HG03432 (cell line): ENCODE results near the gene UBA7.
"Not testable (repeated sequence)": the region's sequence is repeated elsewhere in the genome, so short reads cannot be mapped to it uniquely, and the experiment has no call there.

Source experiments
- ATAC-seq: cut with Tn5 transposase; IDR thresholded peaks from one replicate; pipeline ENCODE4 v1.9.1; 2021; ENCODE audit warnings: mild to moderate bottlenecking, moderate library complexity; ENCODE audit not compliant: unreplicated experiment

Gene UBA7, protein sequence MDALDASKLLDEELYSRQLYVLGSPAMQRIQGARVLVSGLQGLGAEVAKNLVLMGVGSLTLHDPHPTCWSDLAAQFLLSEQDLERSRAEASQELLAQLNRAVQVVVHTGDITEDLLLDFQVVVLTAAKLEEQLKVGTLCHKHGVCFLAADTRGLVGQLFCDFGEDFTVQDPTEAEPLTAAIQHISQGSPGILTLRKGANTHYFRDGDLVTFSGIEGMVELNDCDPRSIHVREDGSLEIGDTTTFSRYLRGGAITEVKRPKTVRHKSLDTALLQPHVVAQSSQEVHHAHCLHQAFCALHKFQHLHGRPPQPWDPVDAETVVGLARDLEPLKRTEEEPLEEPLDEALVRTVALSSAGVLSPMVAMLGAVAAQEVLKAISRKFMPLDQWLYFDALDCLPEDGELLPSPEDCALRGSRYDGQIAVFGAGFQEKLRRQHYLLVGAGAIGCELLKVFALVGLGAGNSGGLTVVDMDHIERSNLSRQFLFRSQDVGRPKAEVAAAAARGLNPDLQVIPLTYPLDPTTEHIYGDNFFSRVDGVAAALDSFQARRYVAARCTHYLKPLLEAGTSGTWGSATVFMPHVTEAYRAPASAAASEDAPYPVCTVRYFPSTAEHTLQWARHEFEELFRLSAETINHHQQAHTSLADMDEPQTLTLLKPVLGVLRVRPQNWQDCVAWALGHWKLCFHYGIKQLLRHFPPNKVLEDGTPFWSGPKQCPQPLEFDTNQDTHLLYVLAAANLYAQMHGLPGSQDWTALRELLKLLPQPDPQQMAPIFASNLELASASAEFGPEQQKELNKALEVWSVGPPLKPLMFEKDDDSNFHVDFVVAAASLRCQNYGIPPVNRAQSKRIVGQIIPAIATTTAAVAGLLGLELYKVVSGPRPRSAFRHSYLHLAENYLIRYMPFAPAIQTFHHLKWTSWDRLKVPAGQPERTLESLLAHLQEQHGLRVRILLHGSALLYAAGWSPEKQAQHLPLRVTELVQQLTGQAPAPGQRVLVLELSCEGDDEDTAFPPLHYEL

DNA sequence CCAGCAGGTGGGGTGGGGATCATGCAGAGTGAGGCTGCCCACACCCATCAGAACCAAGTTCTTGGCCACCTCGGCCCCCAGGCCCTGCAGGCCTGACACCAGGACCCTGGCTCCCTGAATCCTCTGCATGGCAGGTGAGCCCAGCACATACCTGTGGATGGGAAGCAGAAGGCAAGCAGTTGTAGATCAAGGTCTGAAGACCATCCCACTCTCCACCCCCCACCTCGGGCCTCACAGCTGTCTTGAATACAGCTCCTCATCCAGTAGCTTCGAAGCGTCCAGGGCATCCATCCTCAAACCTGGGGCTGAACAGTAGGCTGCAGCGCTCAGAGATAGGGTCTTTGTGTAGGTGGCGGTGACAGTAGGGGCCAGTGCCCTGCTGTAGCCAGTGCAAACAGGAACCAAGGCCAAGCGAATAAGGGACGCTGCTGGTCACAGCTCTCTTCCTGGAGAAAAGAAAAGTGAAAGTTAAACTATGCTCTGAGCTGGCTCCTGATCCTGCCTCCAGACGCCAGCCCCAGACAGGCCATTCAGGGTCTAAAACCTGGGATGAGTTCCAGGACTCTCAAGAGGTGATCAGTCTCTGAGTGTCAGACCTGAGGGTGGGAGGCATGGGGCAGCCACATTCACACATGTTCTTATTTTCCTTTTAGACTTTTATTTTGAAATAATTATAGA lies at the start of gene UBA7:
UBA7 (minus strand) TSS at position 457 of the 678 bp plus-strand sequence; CDS start at position 291, 166 bp downstream.
- peak; percentile 60 for ATAC-seq

DNA sequence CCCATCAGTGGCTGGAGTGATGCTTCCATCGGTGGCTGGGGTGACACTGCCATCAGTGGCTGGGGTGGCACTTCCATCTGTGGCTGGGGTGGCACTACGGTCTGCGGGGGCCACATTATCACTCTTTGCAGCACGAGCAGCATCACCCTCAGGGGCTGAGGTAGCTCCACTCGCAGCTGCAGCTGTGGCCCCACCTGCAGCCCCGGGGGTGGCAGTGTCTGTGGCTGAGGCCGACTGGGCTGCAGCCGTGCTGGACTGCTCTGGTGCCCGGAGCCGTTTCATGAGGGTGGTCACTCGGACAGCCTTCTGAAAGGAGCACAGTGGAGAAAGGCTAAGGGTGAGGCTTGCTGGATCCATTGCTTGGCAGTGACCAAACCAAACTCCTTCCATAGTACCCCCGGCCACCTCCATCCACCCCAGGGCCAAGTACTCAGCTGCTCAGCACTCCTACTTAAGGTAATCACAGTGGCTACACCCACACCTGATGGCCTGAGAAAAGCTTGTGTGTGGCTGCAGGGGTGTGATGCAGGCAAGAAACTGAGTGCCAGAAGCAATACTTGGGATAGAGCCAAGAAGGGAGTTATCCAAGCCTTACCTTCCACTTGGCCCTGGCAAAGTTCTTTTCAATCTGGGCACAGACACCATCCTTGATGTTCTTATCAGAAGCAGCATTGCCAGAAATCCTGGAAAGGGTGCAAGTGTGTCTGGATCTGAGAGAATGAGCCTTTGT lies 46.0 kb upstream of the UBA7 start:
- no peak for ATAC-seq

DNA sequence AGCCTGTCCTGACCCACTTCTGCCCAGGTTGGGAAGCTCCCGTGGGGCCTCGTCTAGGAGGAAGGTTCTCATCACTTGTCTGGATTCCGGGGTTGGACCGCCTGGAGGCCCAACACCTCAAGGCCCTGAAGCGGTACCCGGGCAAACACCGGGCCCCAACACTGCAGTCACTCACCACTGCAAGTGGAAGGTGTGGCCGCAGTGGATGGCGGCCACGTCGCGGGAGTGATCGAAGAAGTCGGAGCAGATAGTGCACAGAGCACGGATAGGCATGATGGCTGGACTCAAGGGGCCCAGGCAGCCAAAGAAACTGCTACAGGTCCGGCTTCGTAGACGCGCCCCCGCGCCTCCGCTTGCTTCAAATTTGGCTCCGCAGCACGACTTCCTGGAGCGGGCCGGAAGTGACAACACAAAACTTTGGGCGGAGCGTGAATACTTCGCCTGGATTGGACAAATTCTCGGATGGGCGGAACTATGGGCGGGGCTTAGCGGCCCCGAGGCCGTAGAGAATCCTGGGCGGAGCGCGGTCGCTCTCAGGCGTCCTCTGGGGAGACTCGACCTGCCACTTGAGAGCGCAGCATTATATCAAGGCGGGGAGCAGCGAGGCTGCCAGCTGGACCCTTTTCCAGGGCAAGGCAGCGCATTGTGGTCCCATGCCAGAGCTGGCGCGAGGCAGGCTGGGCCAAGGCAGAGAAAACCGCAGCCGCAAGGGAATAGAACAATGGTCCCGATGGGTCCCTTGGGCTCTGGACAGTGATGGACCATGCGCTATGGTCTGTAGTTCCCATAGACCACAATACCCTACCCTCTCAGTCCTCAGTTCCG lies 42.6 kb upstream of the UBA7 start, which contains the start of gene TRAIP:
TRAIP (minus strand) TSS at position 384 of the 825 bp plus-strand sequence; CDS start at position 273, 111 bp downstream.
- peak; percentile 93 for ATAC-seq

DNA sequence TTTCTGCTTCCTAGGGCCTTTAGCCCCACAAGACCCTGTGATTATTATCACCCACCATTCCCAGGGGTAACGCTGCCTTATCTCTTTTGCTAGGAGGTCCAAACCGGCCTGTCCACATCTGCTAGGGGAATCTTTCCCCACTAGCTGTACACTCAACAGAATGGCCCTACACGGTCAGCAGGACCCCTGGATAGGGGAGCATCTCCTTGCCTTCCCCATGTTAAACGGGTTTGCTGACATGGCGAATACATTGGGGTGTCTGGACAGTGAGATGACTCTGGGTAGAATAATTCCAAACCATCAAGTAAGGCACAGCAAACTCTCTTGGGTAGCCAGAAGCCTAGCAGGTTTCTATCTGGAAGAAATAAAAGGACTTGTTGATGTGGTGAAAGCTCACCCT lies 41.9 kb upstream of the UBA7 start:
- no peak for ATAC-seq

DNA sequence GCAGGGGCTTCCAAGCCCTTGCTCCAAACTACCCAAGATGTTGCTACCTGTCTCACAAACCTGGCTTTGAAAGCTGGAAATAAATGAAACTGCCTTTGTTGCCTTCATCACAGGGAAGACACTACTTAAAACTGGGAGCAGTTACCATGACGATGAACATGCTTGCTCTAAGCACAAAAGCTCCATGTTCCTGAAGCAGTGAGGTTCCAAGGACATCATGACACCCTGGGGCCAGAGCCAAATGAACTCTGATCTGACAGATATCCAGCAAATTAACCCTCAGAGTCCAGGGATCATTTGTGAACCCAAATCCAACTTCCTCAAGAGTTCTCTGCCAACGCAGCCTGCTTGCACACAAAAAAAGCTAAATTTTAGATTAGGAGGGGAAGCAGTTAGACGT lies 31.9 kb upstream of the UBA7 start:
- ATAC-seq = no peak

DNA sequence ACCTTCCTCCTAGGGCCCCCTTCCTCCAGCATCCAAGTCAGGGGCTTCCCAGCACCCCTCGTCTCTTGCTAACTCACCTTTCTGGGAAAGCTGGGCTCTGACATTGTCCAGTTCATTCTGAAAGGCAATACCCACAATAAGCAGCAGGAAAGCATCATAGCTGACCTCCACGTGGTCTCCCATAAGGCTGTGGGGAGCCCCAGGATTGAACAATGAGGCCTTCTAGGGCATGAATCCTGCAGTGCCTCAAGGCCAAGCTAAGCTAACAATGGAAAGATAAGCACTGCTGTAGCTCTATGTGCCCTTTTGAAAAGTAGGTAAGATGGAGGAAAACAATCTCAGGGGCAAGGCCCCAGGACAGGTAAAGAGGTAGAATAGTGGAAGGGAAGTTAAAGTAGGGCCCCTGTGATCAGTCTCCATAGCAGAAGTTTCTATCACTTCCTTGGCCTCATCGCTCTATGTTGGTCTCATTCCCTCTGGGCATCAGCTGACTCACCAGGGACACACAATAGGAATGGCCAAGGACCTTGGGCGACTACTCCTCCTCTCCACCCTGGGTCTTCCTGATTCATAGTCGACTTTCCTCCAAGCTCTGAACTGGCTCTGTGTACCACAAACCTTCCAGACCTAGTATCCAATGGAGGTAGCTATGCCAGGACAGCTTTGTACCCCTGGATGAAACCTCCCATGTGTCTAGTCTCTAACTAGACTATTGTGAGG lies 30.9 kb upstream of the UBA7 start:
- ATAC-seq = no peak

DNA sequence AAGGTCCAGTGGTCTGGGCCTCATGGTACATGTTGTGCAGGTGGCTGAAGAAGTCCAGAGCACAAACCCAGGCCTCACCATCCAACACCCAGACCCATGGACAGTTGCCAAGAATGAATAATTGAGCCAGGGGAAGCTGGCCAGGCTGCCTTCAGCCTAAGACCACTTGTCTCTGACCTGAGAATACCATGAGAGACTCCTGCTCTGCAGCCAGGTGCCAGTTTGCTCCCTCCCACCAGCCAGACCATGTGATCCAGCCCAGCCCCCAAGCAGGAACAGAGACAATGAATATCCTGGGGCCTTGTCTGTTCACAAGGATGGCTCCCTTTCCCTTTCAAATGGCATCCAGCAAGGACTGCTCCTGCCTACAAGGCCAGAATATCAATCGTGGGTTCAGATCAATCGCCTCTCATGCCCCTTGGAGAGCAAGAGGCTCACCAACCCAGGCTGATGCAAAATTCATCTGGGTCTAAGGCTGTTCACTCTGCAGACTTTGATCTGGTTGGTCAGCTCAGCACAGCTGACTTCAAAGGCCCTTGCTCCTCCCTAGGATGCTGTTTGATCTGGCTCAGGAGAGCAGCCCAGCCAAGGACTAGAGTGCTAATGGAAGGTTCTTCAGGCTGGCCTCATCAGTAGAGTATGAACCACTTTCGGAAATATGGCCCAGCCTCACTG lies 29.2 kb upstream of the UBA7 start:
- ATAC-seq = no peak

DNA sequence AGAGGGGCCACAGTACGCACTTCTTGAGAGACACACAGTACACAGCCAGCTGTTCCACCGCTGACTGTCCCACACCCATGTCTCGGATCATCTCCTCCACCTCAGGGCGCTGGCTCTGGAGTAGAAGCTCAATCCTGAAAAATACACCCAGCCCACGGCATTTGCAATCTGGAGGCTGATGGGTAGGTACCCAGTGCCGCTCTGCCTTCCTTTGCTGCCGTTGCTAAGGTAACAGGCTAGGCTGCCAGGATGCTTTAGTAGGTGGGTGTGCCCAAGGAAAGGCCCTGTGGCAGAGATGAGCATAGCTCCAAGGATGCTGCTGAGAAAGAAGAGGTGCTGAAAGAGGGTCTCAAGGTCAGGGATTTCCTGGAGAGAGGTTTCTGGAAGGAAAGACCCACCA lies 28.1 kb upstream of the UBA7 start:
- no peak for ATAC-seq

DNA sequence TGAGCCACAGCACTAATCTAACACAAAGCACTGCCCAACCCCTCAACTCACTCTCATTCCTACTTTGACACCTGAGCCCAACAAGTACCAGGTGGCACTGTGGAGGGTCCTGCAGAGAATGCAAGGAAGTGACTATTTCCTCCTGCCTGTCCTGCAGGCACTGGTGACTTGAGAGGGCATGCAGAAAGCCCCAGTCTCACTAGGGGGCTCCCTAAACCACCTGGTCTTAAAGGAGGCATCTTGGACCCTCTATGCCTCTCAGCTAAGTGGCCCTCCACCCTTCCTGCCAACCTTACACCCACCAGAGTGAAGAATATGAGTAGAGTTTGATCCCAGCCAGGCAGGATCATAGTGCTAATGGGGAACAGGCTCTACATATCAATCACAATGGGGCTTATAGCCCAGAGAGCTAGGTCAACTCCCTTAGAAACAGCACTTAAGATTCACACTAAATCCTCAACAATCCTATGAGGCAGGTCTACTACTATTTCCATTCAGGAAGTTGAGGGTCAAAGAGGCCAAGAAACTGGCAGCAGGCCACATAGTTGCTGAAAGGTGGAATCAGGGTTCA lies 27.5 kb upstream of the UBA7 start:
- no peak for ATAC-seq

DNA sequence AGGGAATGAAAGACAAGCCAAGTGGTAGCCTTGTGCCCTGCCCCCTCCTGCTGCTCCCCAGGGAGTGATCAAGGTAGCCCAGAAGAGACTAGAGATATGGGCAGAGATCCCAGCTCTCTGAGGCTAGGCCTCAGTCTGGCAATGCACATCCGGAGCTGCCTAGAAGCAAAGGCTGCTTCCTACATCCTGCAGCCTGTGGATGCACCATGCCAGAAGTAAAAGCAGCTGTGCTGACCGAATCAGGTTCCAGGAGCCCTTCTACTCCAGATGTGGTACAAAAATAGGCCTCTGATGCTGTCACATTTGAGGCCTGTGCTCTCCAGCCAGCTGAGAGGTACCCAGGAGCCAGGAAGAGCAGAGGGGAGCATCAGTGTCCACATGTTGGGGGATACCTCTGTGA lies 26.6 kb upstream of the UBA7 start:
- ATAC-seq = no peak

DNA sequence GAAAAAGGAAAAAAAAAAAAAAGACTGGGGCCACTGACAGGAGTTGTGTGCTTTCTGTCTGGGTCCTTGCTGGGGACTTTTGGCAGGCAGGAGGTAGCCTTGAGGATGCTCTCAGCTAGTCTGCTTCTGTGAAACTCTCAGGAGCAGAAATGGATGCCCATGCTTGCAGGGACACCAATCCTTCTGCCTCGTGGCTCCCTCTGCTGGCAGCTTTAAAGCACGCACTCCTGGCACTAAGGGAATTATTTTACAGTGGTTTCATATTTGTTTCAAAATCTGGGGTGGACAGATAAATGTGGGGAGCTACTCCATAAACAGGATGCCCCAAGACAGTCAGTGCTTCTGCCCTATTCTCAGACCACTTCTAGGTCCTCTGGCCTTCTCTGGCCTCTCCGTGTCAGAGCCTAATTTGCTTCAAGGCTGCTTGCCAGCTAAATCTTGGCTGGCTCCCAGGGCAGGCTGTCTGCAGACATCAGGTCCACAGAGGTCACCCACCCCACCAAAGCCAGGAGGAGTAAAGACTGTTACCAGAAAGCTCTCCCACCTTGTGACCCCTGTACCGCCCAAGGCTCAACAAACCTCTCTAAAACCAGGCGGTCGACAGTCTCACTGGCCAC lies 25.5 kb upstream of the UBA7 start:
- ATAC-seq = no peak

DNA sequence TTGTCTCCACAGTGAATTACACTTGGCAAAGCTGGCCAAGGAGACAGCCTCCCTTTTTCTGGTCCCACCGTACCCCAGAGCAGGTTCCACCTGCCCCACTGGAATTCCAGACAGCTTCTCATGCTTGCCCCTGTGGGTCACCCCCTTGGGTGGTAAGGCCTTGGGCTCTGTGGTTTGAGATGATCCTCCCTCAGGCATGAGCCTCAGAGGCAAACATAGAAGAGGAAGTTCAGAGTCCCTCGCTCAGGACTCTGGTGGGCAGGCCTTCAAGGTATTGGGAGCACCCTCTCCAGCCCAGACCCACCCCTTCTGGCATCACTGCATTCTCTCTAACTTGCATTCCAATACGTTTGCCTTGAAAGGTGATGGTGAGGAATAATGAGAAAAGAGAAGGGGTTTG lies 17.6 kb upstream of the UBA7 start:
- ATAC-seq = no peak

DNA sequence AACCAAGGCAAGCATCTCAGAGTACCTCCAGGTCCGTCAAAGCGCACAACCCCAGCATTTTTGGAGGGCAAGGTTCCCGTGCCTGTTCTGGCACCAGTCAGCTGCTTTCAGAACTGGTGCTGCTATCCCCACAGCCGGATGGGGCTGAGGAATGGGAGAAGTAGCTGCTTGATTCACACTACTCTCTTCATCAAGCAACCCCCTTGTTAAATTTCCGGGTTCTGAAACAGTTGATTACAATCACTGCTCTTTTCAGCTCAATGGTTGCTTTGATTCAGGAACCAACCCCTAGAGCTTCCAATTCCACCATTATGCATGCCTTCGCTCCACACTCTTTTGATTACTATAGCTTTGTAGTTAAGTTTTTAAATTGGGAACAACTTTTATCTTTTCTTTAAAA lies 12.3 kb upstream of the UBA7 start:
- no peak for ATAC-seq

DNA sequence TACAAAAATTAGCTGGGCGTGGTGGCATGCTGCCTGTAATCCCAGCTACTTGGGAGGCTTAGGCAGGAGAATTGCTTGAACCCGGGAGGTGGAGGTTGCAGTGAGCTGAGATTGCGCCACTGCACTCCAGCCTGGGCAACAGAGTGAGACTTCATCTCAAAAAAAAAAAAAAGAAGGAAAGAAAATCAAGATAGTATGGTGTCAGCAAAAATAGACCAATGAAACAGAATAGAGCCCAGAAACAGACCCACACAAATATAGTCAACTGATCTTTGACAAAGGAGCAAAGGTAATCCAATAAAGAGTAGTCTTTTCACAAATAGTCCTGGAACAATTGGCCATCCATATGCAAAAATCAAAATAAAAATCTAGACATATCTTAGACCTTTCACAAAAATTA lies 9.4 kb upstream of the UBA7 start:
- not testable (repeated sequence) for ATAC-seq

DNA sequence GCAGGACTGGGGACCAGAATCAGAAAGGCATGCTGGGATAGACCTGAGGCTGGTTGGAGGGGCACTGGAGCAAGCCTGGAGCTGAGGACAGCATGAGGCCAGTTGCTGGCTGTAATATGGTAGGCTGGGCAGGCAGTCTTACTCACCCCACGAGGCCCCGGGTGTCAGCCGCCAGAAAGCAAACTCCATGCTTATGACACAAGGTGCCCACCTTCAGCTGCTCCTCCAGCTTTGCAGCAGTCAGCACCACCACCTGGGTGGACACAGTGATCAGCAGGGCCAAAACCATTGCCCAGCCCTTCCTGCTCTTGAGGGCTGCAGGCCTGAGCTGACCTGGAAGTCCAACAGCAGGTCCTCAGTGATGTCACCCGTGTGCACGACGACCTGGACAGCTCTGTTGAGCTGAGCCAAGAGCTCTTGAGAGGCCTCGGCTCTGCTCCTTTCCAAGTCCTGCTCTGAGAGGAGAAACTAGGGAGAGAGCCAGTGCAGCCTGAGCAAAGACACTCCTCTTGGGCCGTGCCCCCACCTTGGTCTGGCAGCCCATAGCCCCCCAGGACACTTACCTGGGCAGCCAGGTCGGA lies 747 bp downstream of the UBA7 start:
- ATAC-seq = no peak

DNA sequence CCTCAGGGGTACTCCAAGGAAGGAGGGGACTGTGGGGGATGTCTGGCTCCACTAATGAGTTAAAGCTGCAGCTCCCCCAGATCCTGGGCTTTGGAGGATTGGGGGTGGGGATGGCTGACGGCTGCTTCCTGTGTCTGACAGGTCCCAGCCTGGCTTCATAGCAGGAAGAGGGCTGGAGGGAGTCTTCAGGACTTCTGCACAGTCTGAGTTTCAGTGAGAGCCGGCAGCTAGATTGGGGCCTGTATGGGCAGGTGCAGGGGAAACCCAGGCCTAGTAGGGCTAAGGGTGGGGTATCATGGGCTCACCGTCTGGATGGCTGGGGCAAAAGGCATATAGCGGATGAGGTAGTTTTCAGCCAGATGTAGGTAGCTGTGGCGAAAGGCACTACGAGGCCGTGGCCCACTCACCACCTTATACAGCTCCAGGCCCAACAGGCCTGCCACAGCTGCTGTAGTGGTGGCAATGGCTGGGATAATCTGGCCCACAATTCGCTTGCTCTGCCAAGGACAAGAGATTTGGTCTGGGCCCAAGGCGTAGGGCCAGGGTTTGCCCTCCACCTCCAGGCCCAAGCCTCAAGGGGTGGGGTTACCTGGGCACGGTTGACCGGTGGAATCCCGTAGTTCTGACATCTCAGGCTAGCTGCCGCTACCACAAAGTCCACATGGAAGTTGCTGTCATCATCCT lies 6.2 kb downstream of the UBA7 start:
- no peak for ATAC-seq

DNA sequence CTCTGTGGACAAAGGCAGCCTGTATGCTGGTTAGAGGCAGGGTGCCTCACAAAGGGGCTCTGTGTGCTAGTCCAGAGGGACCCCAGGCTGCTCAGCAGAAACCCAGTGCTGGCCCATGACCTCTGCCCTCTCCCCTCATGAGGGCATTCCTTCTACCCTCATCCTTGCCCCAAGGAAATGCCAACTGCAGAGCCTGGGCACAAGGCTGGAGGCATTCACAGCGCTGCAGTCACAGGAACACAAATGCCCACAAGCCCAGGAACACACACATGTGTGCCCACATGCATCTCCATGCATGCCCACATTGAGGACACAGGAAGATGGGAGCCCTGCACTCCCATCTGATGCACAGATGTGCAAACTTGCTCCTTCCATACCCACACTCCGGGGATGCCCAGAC lies 6.9 kb downstream of the UBA7 start:
- no peak for ATAC-seq
